ENCODE measurements around the gene CCDC150. TPM values are rescaled to one million over a fixed set of nuclear protein-coding genes. Genes with fewer than 3 reads are reported as not detected.

The CCDC150 gene
- total RNA-seq, 1 experiment from 2014 or later = 38.0 TPM

DNA sequence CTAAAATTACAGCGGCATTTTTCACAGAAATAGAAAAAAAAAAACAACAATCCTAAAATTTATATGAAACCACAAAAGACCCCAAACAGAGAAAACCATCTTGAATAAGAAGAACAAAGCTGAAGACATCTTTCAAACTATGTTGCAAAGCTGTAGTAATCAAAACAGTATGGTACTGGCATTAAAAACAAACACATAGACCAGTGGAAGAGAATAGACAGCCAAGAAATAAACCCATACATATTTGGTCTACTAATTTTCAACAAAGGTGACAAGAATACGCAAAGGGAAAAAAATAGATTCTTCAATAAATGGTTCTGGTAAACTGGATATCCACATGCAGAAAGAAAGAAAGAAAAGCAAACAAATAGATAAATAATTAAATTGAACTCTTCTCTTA, 9.0 kb upstream of the CCDC150 start:
- H3K4me1 ChIP-seq (ENCODE audit: insufficient read depth, low read length, poor library complexity, severe bottlenecking) = no peaks in the 10 kb centered on the region
- no peak overlapping the region for H3K4me3 ChIP-seq (ENCODE audit: low read depth, low read length, poor library complexity, severe bottlenecking)
- TF ChIP-seq, protein P1, sequence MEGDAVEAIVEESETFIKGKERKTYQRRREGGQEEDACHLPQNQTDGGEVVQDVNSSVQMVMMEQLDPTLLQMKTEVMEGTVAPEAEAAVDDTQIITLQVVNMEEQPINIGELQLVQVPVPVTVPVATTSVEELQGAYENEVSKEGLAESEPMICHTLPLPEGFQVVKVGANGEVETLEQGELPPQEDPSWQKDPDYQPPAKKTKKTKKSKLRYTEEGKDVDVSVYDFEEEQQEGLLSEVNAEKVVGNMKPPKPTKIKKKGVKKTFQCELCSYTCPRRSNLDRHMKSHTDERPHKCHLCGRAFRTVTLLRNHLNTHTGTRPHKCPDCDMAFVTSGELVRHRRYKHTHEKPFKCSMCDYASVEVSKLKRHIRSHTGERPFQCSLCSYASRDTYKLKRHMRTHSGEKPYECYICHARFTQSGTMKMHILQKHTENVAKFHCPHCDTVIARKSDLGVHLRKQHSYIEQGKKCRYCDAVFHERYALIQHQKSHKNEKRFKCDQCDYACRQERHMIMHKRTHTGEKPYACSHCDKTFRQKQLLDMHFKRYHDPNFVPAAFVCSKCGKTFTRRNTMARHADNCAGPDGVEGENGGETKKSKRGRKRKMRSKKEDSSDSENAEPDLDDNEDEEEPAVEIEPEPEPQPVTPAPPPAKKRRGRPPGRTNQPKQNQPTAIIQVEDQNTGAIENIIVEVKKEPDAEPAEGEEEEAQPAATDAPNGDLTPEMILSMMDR (conservative IDR thresholded peaks at IDR 0.05; ENCODE audit: low read depth, low read length) = no peak
- no peak for TF ChIP-seq EZH2 (IDR thresholded peaks at IDR 0.05; ENCODE audit: borderline replicate concordance, low read depth, low read length, poor library complexity, severe bottlenecking)
- no peak for DNase-seq (ENCODE audit: low spot score)
- H3K9me3 ChIP-seq (ENCODE audit: low read depth, low read length, poor library complexity, severe bottlenecking) = peaks cover 13% of the 10 kb centered on the region
- ChIA-PET POLR2A (ENCODE audit: low non-redundant PET) (no interaction called here), CTCF (no interaction called here)
- H3K27me3 ChIP-seq (replicated peaks; ENCODE audit: insufficient read depth, low read depth, low read length, poor library complexity) = no peaks in the 10 kb centered on the region
- intact Hi-C loops (cut with micrococcal nuclease; ENCODE audit: unreplicated experiment) = no loop called here
- BruUV-seq (replicated peaks) = no TSS peak
- no peak overlapping the region for H3K27ac ChIP-seq (ENCODE audit: low read depth, low read length, poor library complexity, severe bottlenecking)
- no peaks in the 10 kb centered on the region for H3K36me3 ChIP-seq (ENCODE audit: insufficient read depth, low read length, poor library complexity, severe bottlenecking)

DNA sequence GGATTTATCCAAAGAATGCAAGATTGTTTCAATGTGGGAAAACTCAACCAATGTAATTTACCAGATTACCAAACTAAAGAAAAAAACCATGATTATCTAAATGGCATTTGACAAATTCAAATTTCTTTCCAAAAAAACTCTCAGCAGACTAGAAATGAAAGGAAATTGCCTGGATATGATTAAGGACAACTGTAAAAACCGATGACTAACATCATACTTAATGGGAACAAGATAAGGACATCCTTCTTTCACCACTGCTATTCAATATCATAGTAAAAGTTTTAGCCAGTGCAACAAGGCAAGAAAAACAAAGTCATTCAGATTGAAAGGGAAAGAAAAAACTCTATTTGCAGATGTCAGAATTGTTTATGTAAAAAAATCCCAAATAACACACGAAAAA, 4.4 kb upstream of the CCDC150 start:
- Histone ChIP-seq H3K4me3 (ENCODE audit: low read depth, low read length, poor library complexity, severe bottlenecking) (no peak overlapping the region), H3K4me1 (ENCODE audit: insufficient read depth, low read length, poor library complexity, severe bottlenecking) (no peaks in the 10 kb centered on the region), H3K27me3 (replicated peaks; ENCODE audit: insufficient read depth, low read depth, low read length, poor library complexity) (no peaks in the 10 kb centered on the region), H3K36me3 (ENCODE audit: insufficient read depth, low read length, poor library complexity, severe bottlenecking) (no peaks in the 10 kb centered on the region), H3K9me3 (ENCODE audit: low read depth, low read length, poor library complexity, severe bottlenecking) (peaks cover 9% of the 10 kb centered on the region), H3K27ac (ENCODE audit: low read depth, low read length, poor library complexity, severe bottlenecking) (no peak overlapping the region)
- intact Hi-C loops (cut with micrococcal nuclease; ENCODE audit: unreplicated experiment) = no loop called here
- no TSS peak for BruUV-seq (replicated peaks)
- no peak for DNase-seq (ENCODE audit: low spot score)
- CTCF ChIA-PET = interaction anchor here (0.7 kb wide), 1 partner anchor 153 kb away, joined by 4 read pairs; no protein-coding TSS in a partner anchor
- no peak for TF ChIP-seq EZH2 (IDR thresholded peaks at IDR 0.05; ENCODE audit: borderline replicate concordance, low read depth, low read length, poor library complexity, severe bottlenecking)
- TF ChIP-seq, protein P1 (conservative IDR thresholded peaks at IDR 0.05; ENCODE audit: low read depth, low read length) = no peak
- POLR2A ChIA-PET (ENCODE audit: low non-redundant PET) = no interaction called here

DNA sequence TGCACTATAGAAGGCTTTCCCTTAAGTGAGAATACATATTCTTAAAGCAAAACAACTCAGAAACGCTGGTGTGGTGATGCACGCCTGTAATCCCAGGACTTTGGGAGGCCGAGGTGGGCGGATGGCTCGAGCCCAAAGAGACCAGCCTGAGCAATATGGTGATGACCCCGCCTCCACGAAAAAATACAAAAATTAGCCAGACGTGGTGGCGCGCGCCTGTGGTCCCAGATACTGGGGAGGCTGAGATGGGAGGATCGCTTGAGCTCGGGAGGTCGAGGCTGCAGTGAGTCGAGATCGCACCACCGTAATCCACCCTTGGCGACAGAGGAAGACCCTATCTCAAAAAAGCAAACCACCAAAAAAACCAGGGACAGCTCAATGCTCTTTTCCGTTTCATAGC, 750 bp upstream of the CCDC150 start:
- Histone ChIP-seq H3K4me3 (ENCODE audit: low read depth, low read length, poor library complexity, severe bottlenecking) (peak overlapping the region; percentile 73), H3K27me3 (replicated peaks; ENCODE audit: insufficient read depth, low read depth, low read length, poor library complexity) (no peaks in the 10 kb centered on the region)
- POLR2A ChIA-PET (ENCODE audit: low non-redundant PET) = no interaction called here

More for the DNA sequence above, 750 bp upstream of the CCDC150 start:
- intact Hi-C loops (cut with micrococcal nuclease; ENCODE audit: unreplicated experiment) = no loop called here
- no peak for DNase-seq (ENCODE audit: low spot score)
- Histone ChIP-seq H3K27ac (ENCODE audit: low read depth, low read length, poor library complexity, severe bottlenecking) (no peak overlapping the region), H3K36me3 (ENCODE audit: insufficient read depth, low read length, poor library complexity, severe bottlenecking) (no peaks in the 10 kb centered on the region), H3K9me3 (ENCODE audit: low read depth, low read length, poor library complexity, severe bottlenecking) (no peaks in the 10 kb centered on the region), H3K4me1 (ENCODE audit: insufficient read depth, low read length, poor library complexity, severe bottlenecking) (peaks cover 7% of the 10 kb centered on the region)
- TF ChIP-seq, protein P1 (conservative IDR thresholded peaks at IDR 0.05; ENCODE audit: low read depth, low read length) = no peak
- no peak for TF ChIP-seq EZH2 (IDR thresholded peaks at IDR 0.05; ENCODE audit: borderline replicate concordance, low read depth, low read length, poor library complexity, severe bottlenecking)
- CTCF ChIA-PET = no interaction called here
- BruUV-seq (replicated peaks) = no TSS peak
